ENCODE data around the gene SELENON. TPM values are rescaled to one million over a fixed set of nuclear protein-coding genes. Genes with fewer than 3 reads are reported as not detected.

The SELENON gene
- total and polyA plus RNA-seq, 2 of the 4 experiments (the other 2 are of a cell fraction), result 9.1 to 114 TPM

- Histone ChIP-seq H3K4me2 (ENCODE audit: low read depth, low read length) (no peak overlapping the region), H3K4me1 (ENCODE audit: control insufficient read depth, insufficient read depth, low read length) (peaks cover 7% of the 10 kb centered on the region), H4K20me1 (ENCODE audit: insufficient read depth, low read length) (peaks cover 8% of the 10 kb centered on the region), H3K9me3 (ENCODE audit: control insufficient read depth, insufficient read depth, low read length) (no peaks in the 10 kb centered on the region), H3K9me1 (ENCODE audit: insufficient read depth, low read length) (peaks cover 9% of the 10 kb centered on the region), H4K91ac (ENCODE audit: insufficient read depth, low read depth, low read length) (no peak overlapping the region), H3K27ac (ENCODE audit: insufficient read depth, low read length) (no peak overlapping the region), H3K9ac (ENCODE audit: low read depth, low read length) (no peak overlapping the region), H3K23ac (ENCODE audit: low read depth, low read length) (no peak overlapping the region), H2AK5ac (ENCODE audit: low read depth, low read length) (no peak overlapping the region), H2AK9ac (replicated peaks; ENCODE audit: low read depth, low read length, poor library complexity) (no peak overlapping the region), H3K4ac (ENCODE audit: low read depth, low read length) (no peak overlapping the region), H2BK20ac (ENCODE audit: low read depth, low read length) (no peak overlapping the region), H4K8ac (ENCODE audit: low read depth in 2 of 2, low read length in 2 of 2) (no peak overlapping the region), H3K56ac (ENCODE audit: extremely low read depth, insufficient read depth, low read length) (no peak overlapping the region), H4K5ac (ENCODE audit: low read depth, low read length) (no peak overlapping the region), H3K4me3 (ENCODE audit: insufficient read depth, low read depth, low read length) (no peak overlapping the region), H2BK15ac (ENCODE audit: low read depth, low read length) (no peak overlapping the region), H3K14ac (replicated peaks; ENCODE audit: low read depth, low read length) (no peak overlapping the region), H2AFZ (replicated peaks; ENCODE audit: low read length, poor library complexity) (no peak overlapping the region), H3K18ac (ENCODE audit: low read depth, low read length) (no peak overlapping the region), H3K79me1 (ENCODE audit: low read depth in 1 of 2, low read length in 2 of 2) (peaks cover 5 to 37% of the 10 kb centered on the region in 2 experiments; a peak in 2 of 4 replicates), H3K36me3 (ENCODE audit: control insufficient read depth, insufficient read depth, low read length) (peaks cover 35% of the 10 kb centered on the region), H2BK5ac (ENCODE audit: low read depth, low read length, poor library complexity, severe bottlenecking) (no peak overlapping the region), H3K27me3 (ENCODE audit: control insufficient read depth, insufficient read depth, low read length) (no peaks in the 10 kb centered on the region), H2BK120ac (ENCODE audit: low read depth, low read length) (no peak overlapping the region)
- 94% methylated on average over 8 of the region's 24 CpGs; no CpG with 5 or more reads in 1 of the 2 experiments for WGBS, 2 experiments (ENCODE audit: extremely low coverage in 2 of 2, insufficient read length in 1 of 2)
- dilution Hi-C loops (cut with HindIII; ENCODE audit: low sequenced_read_pairs, unreplicated experiment), result no loop called here
- no peak for DNase-seq
- intact Hi-C loops (cut with micrococcal nuclease), result loop anchor here (10.0 kb wide), 1 partner anchor 571 kb away; the partner anchor contains the start of gene RSRP1
- ChIA-PET CTCF (interaction anchor here (0.7 kb wide), 1 partner anchor 330 kb away, joined by 3 read pairs; no protein-coding TSS in a partner anchor), POLR2A (ENCODE audit: unreplicated experiment) (interaction anchor here (0.5 to 0.7 kb wide), 3 partner anchors 22 to 1184 kb away, joined by 3 to 16 read pairs (median 3); no protein-coding TSS in a partner anchor)
- TF ChIP-seq POLR2A (IDR thresholded peaks at IDR 0.05; ENCODE audit: low read depth, low read length) (no peak), BHLHE40 (IDR thresholded peaks at IDR 0.05; ENCODE audit: low read depth, low read length) (no peak), MAZ (IDR thresholded peaks at IDR 0.05; ENCODE audit: borderline replicate concordance, low read depth, low read length) (no peak), CEBPB (IDR thresholded peaks at IDR 0.05; ENCODE audit: low read depth, low read length) (no peak), MXI1 (IDR thresholded peaks at IDR 0.05; ENCODE audit: borderline replicate concordance, low read depth, low read length) (no peak), MAFK (IDR thresholded peaks at IDR 0.05; ENCODE audit: low read depth, low read length) (no peak), SMC3 (IDR thresholded peaks at IDR 0.05; ENCODE audit: low read depth, low read length) (no peak), ELK1 (IDR thresholded peaks at IDR 0.05; ENCODE audit: borderline replicate concordance, low read depth, low read length) (no peak)
- no TSS peak for BruUV-seq (replicated peaks)
- in situ Hi-C loops (cut with MboI; ENCODE audit: low sequenced_read_pairs), result loop anchor here (25.0 kb wide), 2 partner anchors 403 to 578 kb away; partner anchors contain the start of genes RHCE, RSRP1 and SYF2
- ATAC-seq (ENCODE audit: low read depth), result no peak
These were observed 15.5 kb downstream of the SELENON start for GRCh38 chr1:25815208-25816111.
